Activated naive CD4-positive, alpha-beta T cell treated with anti-CD3 and anti-CD28 coated beads for 36 hours (primary cell): ENCODE results near the gene ZBP1. TPM values are rescaled to one million over a fixed set of nuclear protein-coding genes. Genes with fewer than 3 reads are reported as not detected.

Experiments
- CTCF ChIA-PET: fragments of 350-600 bp; sonication (Branson Sonifier 250); formaldehyde crosslinking; loops from one replicate; lab custom pipeline; 2021; ENCODE audit warnings: antibody characterized with exemption; lab: Charles Lee
- DNase-seq: peaks from one replicate; pipeline ENCODE4 v3.0.0-alpha.2; 2020
- H3K27ac Mint-ChIP-seq: one replicate; pipeline ENCODE4 v1.8.0; 2021; ENCODE audit warnings: mild to moderate bottlenecking, mixed read lengths
- H3K27me3 Mint-ChIP-seq: one replicate; pipeline ENCODE4 v1.8.0; 2021; ENCODE audit warnings: low read depth, mixed read lengths
- H3K36me3 Mint-ChIP-seq: one replicate; pipeline ENCODE4 v1.8.0; 2021; ENCODE audit warnings: low read depth, mixed read lengths
- H3K4me1 Mint-ChIP-seq: one replicate; pipeline ENCODE4 v1.8.0; 2021; ENCODE audit warnings: low read depth, mixed read lengths
- H3K4me3 Mint-ChIP-seq: one replicate; pipeline ENCODE4 v1.8.0; 2021; ENCODE audit warnings: mild to moderate bottlenecking, moderate library complexity, mixed read lengths
- H3K9me3 Mint-ChIP-seq: one replicate; pipeline ENCODE4 v1.8.0; 2021; ENCODE audit warnings: mixed read lengths
- intact Hi-C: fragments of 100-400 bp; cut with micrococcal nuclease; formaldehyde crosslinking; loops from one replicate; pipeline ENCODE4 v1.15.1; 2023
- total RNA-seq, 2 experiments: library from RNA; stranded (reverse); gene quantifications; one replicate each; pipeline ENCODE4 v1.2.3, GENCODE V29; 2021

Gene ZBP1
- total RNA-seq, 2 experiments from 2014 or later = 0.14 TPM; not detected in 1

DNA sequence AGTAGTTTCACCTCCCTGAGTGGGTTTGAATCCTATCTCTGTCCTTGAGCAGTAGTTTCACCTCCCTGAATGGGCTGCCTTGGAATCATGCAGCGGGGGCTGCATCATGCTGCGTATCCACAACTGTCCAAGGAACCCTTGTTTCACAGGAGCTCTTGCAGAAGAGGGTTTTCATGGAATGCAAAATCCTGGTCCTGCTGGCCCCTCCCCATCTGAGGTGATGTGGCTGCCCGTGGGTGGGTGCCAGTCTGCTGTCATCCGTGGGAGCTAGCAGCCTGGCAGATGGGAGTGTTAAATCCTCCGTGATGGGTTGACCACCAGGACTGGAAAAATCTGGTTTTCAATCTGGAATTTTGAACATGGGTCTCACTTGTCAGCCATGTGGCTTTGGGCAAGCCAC is 21.7 kb downstream of the ZBP1 start:
- no peaks in the 10 kb centered on the region for H3K27me3 Mint-ChIP-seq
- H3K27ac Mint-ChIP-seq = no peak overlapping the region
- CTCF ChIA-PET = interaction anchor here (1.2 to 1.7 kb wide), 4 partner anchors 57 to 610 kb away, joined by 3 to 5 read pairs (median 4); no protein-coding TSS in a partner anchor
- H3K4me1 Mint-ChIP-seq = peaks cover 1% of the 10 kb centered on the region
- H3K9me3 Mint-ChIP-seq = no peaks in the 10 kb centered on the region
- no peaks in the 10 kb centered on the region for H3K36me3 Mint-ChIP-seq
- H3K4me3 Mint-ChIP-seq = no peak overlapping the region
- intact Hi-C loops = no loop called here
- no peak for DNase-seq

- Mint-ChIP-seq H3K27me3 (no peaks in the 10 kb centered on the region), H3K9me3 (no peaks in the 10 kb centered on the region), H3K4me1 (peaks cover 1% of the 10 kb centered on the region), H3K4me3 (no peak overlapping the region), H3K36me3 (no peaks in the 10 kb centered on the region), H3K27ac (no peak overlapping the region)
- CTCF ChIA-PET = interaction anchor here (1.2 to 1.7 kb wide), 4 partner anchors 57 to 611 kb away, joined by 3 to 5 read pairs (median 4); no protein-coding TSS in a partner anchor
- intact Hi-C loops = no loop called here
- DNase-seq = no peak
These were observed 22.2 kb downstream of the ZBP1 start for GRCh38 chr20:57598060-57598459.

GRCh38 chr20:57596998-57597939 is 23.0 kb downstream of the ZBP1 start:
- no peaks in the 10 kb centered on the region for H3K27me3 Mint-ChIP-seq
- no peaks in the 10 kb centered on the region for H3K36me3 Mint-ChIP-seq
- H3K27ac Mint-ChIP-seq = no peak overlapping the region
- CTCF ChIA-PET = interaction anchor here (1.0 to 1.9 kb wide), 21 partner anchors 9 to 613 kb away, joined by 3 to 7 read pairs (median 4); partner anchors contain the start of gene ZBP1
- H3K4me3 Mint-ChIP-seq = no peak overlapping the region
- intact Hi-C loops = loop anchor here (1.0 to 2.0 kb wide), 5 partner anchors 58 to 612 kb away; no protein-coding TSS in a partner anchor
- H3K4me1 Mint-ChIP-seq = peaks cover 1% of the 10 kb centered on the region
- no peaks in the 10 kb centered on the region for H3K9me3 Mint-ChIP-seq
- DNase-seq = peak; percentile 69

DNA sequence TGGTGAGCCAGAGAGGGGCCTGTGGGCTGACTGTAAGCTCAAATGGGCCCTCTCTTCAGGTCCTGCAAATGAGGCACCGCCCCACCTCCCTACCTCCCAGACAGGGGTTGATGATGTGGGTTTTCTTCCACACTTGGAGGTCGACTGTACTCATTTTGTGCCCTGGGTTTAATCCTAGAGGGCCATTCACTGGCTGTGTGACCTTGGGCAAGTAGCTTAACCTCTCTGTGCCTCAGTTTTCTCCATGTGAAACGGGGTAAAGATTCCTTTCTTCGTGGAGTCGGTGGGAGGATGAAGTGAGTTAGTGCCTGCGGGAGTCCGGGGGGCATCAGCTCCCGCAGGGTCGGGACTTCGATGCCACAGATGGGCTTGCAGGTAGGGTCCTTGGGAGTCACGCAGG is 23.9 kb downstream of the ZBP1 start:
- intact Hi-C loops = loop anchor here (2.0 kb wide), 1 partner anchor 58 kb away; no protein-coding TSS in a partner anchor
- Mint-ChIP-seq H3K27me3 (no peaks in the 10 kb centered on the region), H3K36me3 (no peaks in the 10 kb centered on the region), H3K27ac (no peak overlapping the region), H3K4me1 (peaks cover 1% of the 10 kb centered on the region), H3K4me3 (no peak overlapping the region), H3K9me3 (no peaks in the 10 kb centered on the region)
- DNase-seq = no peak
- CTCF ChIA-PET = interaction anchor here (0.6 to 3.3 kb wide), 29 partner anchors 10 to 614 kb away, joined by 3 to 22 read pairs (median 5); partner anchors contain the start of gene ZBP1

GRCh38 chr20:57595041-57596030 is 24.9 kb downstream of the ZBP1 start:
- H3K36me3 Mint-ChIP-seq = no peaks in the 10 kb centered on the region
- H3K9me3 Mint-ChIP-seq = no peaks in the 10 kb centered on the region
- H3K4me1 Mint-ChIP-seq = no peaks in the 10 kb centered on the region
- DNase-seq = no peak
- H3K4me3 Mint-ChIP-seq = no peak overlapping the region
- no peaks in the 10 kb centered on the region for H3K27me3 Mint-ChIP-seq
- CTCF ChIA-PET = interaction anchor here (0.6 to 3.3 kb wide), 33 partner anchors 10 to 615 kb away, joined by 3 to 22 read pairs (median 4); partner anchors contain the start of gene ZBP1
- H3K27ac Mint-ChIP-seq = no peak overlapping the region
- intact Hi-C loops = loop anchor here (2.0 kb wide), 2 partner anchors 59 to 215 kb away; no protein-coding TSS in a partner anchor

DNA sequence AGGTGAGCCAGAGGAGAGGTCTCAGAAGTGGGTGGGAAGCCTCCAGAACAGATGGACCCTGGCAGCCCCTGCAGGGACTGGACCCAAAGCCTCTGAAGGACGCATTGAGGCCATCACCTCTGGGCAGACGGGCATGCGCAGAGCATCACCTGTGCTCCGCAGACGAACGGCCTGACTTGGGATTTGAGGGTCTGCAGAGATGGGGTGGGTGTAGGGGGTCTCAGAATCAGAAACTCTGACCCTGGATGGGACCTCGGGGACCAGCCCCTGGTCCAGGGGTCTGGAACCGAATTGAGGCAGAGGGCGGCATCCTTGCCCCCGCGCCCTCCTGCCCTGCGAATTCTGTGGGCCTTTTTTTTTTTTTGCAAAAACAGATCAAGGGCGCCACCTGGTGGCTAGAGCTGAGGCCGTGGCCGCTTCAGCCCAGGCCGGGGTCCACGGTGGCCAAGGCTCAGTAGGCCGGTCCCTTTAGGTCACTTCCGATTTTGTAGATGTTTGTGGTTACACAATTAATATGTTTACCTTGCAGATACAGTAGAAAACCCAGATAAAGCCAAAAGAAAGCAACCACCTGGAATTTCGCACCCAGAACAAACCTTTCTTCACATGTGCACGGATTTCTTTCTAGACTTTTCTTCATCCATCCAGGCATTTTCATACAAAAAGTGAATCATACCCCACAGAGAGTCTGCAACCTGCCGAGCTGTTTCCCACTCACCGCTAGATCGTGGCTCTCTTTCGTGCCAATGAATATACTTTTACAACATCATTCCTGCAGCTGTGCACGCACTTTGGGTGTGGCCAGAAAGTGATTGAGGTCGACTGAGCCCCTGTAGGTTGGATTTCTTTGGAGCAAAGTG is 25.9 kb downstream of the ZBP1 start:
- H3K27me3 Mint-ChIP-seq = no peaks in the 10 kb centered on the region
- H3K36me3 Mint-ChIP-seq = no peaks in the 10 kb centered on the region
- CTCF ChIA-PET = interaction anchor here (0.6 to 3.3 kb wide), 10 partner anchors 19 to 575 kb away, joined by 3 to 22 read pairs (median 4); no protein-coding TSS in a partner anchor
- no peak overlapping the region for H3K27ac Mint-ChIP-seq
- DNase-seq = peak; percentile 58
- H3K4me3 Mint-ChIP-seq = no peak overlapping the region
- no peaks in the 10 kb centered on the region for H3K4me1 Mint-ChIP-seq
- intact Hi-C loops = loop anchor here (1.0 to 2.0 kb wide), 3 partner anchors 80 to 214 kb away; no protein-coding TSS in a partner anchor
- no peaks in the 10 kb centered on the region for H3K9me3 Mint-ChIP-seq

- H3K4me3 Mint-ChIP-seq = no peak overlapping the region
- intact Hi-C loops = no loop called here
- H3K9me3 Mint-ChIP-seq = no peaks in the 10 kb centered on the region
- H3K27ac Mint-ChIP-seq = no peak overlapping the region
- CTCF ChIA-PET = interaction anchor here (1.1 to 3.3 kb wide), 4 partner anchors 77 to 591 kb away, joined by 3 to 22 read pairs (median 4); no protein-coding TSS in a partner anchor
- no peak for DNase-seq
- H3K27me3 Mint-ChIP-seq = no peaks in the 10 kb centered on the region
- no peaks in the 10 kb centered on the region for H3K36me3 Mint-ChIP-seq
- H3K4me1 Mint-ChIP-seq = no peaks in the 10 kb centered on the region
These were observed 26.9 kb downstream of the ZBP1 start for GRCh38 chr20:57593134-57593886.

GRCh38 chr20:57592263-57593092 is 27.7 kb downstream of the ZBP1 start:
- CTCF ChIA-PET = interaction anchor here (1.1 to 1.6 kb wide), 5 partner anchors 11 to 592 kb away, joined by 3 to 6 read pairs (median 3); no protein-coding TSS in a partner anchor
- no peak overlapping the region for H3K4me3 Mint-ChIP-seq
- intact Hi-C loops = no loop called here
- no peaks in the 10 kb centered on the region for H3K27me3 Mint-ChIP-seq
- DNase-seq = no peak
- peaks cover 4% of the 10 kb centered on the region for H3K9me3 Mint-ChIP-seq
- H3K4me1 Mint-ChIP-seq = no peaks in the 10 kb centered on the region
- no peak overlapping the region for H3K27ac Mint-ChIP-seq
- no peaks in the 10 kb centered on the region for H3K36me3 Mint-ChIP-seq

- peaks cover 4% of the 10 kb centered on the region for H3K9me3 Mint-ChIP-seq
- H3K4me1 Mint-ChIP-seq = no peaks in the 10 kb centered on the region
- intact Hi-C loops = no loop called here
- CTCF ChIA-PET = interaction anchor here (1.0 to 1.6 kb wide), 3 partner anchors 10 to 93 kb away, joined by 3 read pairs; no protein-coding TSS in a partner anchor
- H3K27ac Mint-ChIP-seq = no peak overlapping the region
- H3K4me3 Mint-ChIP-seq = no peak overlapping the region
- H3K36me3 Mint-ChIP-seq = no peaks in the 10 kb centered on the region
- H3K27me3 Mint-ChIP-seq = no peaks in the 10 kb centered on the region
- DNase-seq = no peak
These were observed 28.7 kb downstream of the ZBP1 start for GRCh38 chr20:57591289-57592229.
